ENCODE measurements around the gene MCTS1.
"Not testable (repeated sequence)": the region's sequence is repeated elsewhere in the genome, so short reads cannot be mapped to it uniquely, and the experiment has no call there.

MCTS1 gene

GRCh38 chrX:120603707-120604360 lies at the start of gene MCTS1:
Gene MCTS1 (plus strand): TSS chrX:120604101. CDS start chrX:120604237, 136 bp downstream.
- DNase-seq, result peak; percentile 96 to 99

GRCh38 chrX:120556251-120556650 lies 47.6 kb upstream of the MCTS1 start:
- DNase-seq, result no peak

- peak in 1 of 2 experiments; percentile 53 for DNase-seq
These were observed 44.1 kb upstream of the MCTS1 start for GRCh38 chrX:120559804-120560203.

GRCh38 chrX:120560405-120560841 lies 43.5 kb upstream of the MCTS1 start:
- DNase-seq, result no peak

GRCh38 chrX:120560842-120561633 lies 42.9 kb upstream of the MCTS1 start, which contains the start of gene CUL4B:
Gene CUL4B (minus strand): TSS chrX:120560962. CDS start chrX:120560638, 324 bp downstream.
- DNase-seq, result peak; percentile 99

- DNase-seq, result no peak
These were observed 42.0 kb upstream of the MCTS1 start for GRCh38 chrX:120561634-120562568.

GRCh38 chrX:120562569-120562926 lies 41.4 kb upstream of the MCTS1 start:
- no peak for DNase-seq

GRCh38 chrX:120564925-120565324 lies 39.0 kb upstream of the MCTS1 start:
- peak in 1 of 2 experiments; percentile 18 for DNase-seq

- DNase-seq, result no peak
These were observed 37.1 kb upstream of the MCTS1 start for GRCh38 chrX:120566817-120567216.

GRCh38 chrX:120568035-120568434 lies 35.9 kb upstream of the MCTS1 start:
- DNase-seq, result no peak

GRCh38 chrX:120568609-120569008 lies 35.3 kb upstream of the MCTS1 start:
- DNase-seq, result no peak

- no peak for DNase-seq
These were observed 33.8 kb upstream of the MCTS1 start for GRCh38 chrX:120570011-120570600.

GRCh38 chrX:120573806-120574205 lies 30.1 kb upstream of the MCTS1 start:
- not testable (repeated sequence) for DNase-seq

GRCh38 chrX:120575379-120576114 lies 28.4 kb upstream of the MCTS1 start:
- DNase-seq, result no peak

GRCh38 chrX:120585702-120586101 lies 18.2 kb upstream of the MCTS1 start:
- DNase-seq, result no peak

- DNase-seq, result peak; percentile 52 to 78
These were observed 471 bp downstream of the MCTS1 start for GRCh38 chrX:120604361-120604782.

- DNase-seq, result no peak
These were observed 8.2 kb downstream of the MCTS1 start for GRCh38 chrX:120612086-120612485.

GRCh38 chrX:120614816-120615215 lies 10.9 kb downstream of the MCTS1 start:
- DNase-seq, result no peak

- DNase-seq, result no peak
These were observed 14.2 kb downstream of the MCTS1 start for GRCh38 chrX:120617996-120618630.

GRCh38 chrX:120625371-120625770 lies 21.5 kb downstream of the MCTS1 start:
- no peak for DNase-seq
